Endothelial cell of umbilical vein (primary cell): ENCODE measurements around the gene MAP3K19. TPM values are rescaled to one million over a fixed set of nuclear protein-coding genes. Genes with fewer than 3 reads are reported as not detected.

Source experiments
- BruUV-seq: library from RNA; stranded (reverse); fragments of 400-500 nt; replicated peaks from 2 replicates; lab custom pipeline; 2021; lab: Mats Ljungman, UMichigan
- CTCF ChIA-PET: fragments of 300-600, 350-600 bp; sonication (Branson Sonifier 250); formaldehyde crosslinking; loops from one replicate; lab custom pipeline; 2021; ENCODE audit warnings: antibody characterized with exemption, inconsistent platforms; lab: Charles Lee
- POLR2A ChIA-PET: fragments of 300-600, 350-600 bp; sonication (Branson Sonifier 250); formaldehyde crosslinking; loops from one replicate; lab custom pipeline; 2021; ENCODE audit warnings: antibody characterized with exemption, inconsistent platforms; lab: Charles Lee
- DNase-seq: peaks from one replicate; pipeline ENCODE4 v3.0.0-alpha.2; 2011; ENCODE audit warnings: low read depth, low spot score
- FAIRE-seq: peaks from 2 replicates; lab custom pipeline; 2011; peaks lifted over from hg19 to GRCh38; lab: Jason Lieb, UNC
- H2AFZ ChIP-seq: 2 replicates; pipeline ENCODE4 v1.6.0; 2012; ENCODE audit warnings: low read depth, low read length, control low read depth, inconsistent platforms
- H3K27ac ChIP-seq: 2 replicates; pipeline ENCODE4 v1.5.1; 2011; ENCODE audit warnings: low read depth, mild to moderate bottlenecking, control low read depth, low read length, moderate library complexity; ENCODE audit not compliant: insufficient read depth
- H3K27me3 ChIP-seq, 2 experiments: 2 replicates each; pipeline versions ENCODE4 v1.6.0 to v1.6.1; 2011; ENCODE audit warnings: low read length in 2 of 2, mixed read lengths in 1 of 2; ENCODE audit not compliant: control insufficient read depth in 2 of 2, insufficient read depth in 2 of 2
- H3K36me3 ChIP-seq, 2 experiments: 2 replicates in 1 of 2; 3 replicates in 1 of 2; pipeline ENCODE4 v1.5.1; 2011; ENCODE audit warnings: low read length in 2 of 2, mild to moderate bottlenecking in 1 of 2, moderate library complexity in 1 of 2; ENCODE audit not compliant: control insufficient read depth in 2 of 2, insufficient read depth in 2 of 2; ENCODE audit errors: extremely low read depth in 1 of 2
- H3K4me1 ChIP-seq: 3 replicates; pipeline ENCODE4 v1.5.1; 2011; ENCODE audit warnings: mild to moderate bottlenecking, low read length; ENCODE audit not compliant: control insufficient read depth, insufficient read depth; ENCODE audit errors: extremely low read depth
- H3K4me2 ChIP-seq: 2 replicates; pipeline ENCODE4 v1.6.1; 2011; ENCODE audit warnings: low read length, control low read depth, mixed read lengths; ENCODE audit not compliant: insufficient read depth
- H3K4me3 ChIP-seq, 3 experiments: fragments of 200-600 bp in 1 of 3; sonication (generic), shearing (Covaris generic) in 1 of 3; replicated peaks in 1 of 3; 2 replicates each; pipeline ENCODE4 v1.5.1; 2011 to 2016; ENCODE audit warnings: control low read depth in 3 of 3, low read length in 3 of 3, mild to moderate bottlenecking in 2 of 3, inconsistent platforms in 1 of 3, low read depth in 1 of 3, moderate library complexity in 1 of 3; ENCODE audit not compliant: insufficient read depth in 1 of 3
- H3K79me2 ChIP-seq: 2 replicates; pipeline ENCODE4 v1.6.0; 2012; ENCODE audit warnings: low read length, inconsistent platforms; ENCODE audit not compliant: control insufficient read depth, insufficient read depth
- H3K9ac ChIP-seq: replicated peaks from 2 replicates; pipeline ENCODE3; 2011; ENCODE audit warnings: low read length, control low read depth; ENCODE audit not compliant: insufficient read depth; ENCODE audit errors: extremely low read depth
- H3K9me1 ChIP-seq: replicated peaks from 3 replicates; pipeline ENCODE4 v1.6.0; 2011; ENCODE audit warnings: mild to moderate bottlenecking, low read length; ENCODE audit not compliant: control insufficient read depth, insufficient read depth; ENCODE audit errors: extremely low read depth
- H3K9me3 ChIP-seq: replicated peaks from 2 replicates; pipeline ENCODE4 v1.5.1; 2012; ENCODE audit warnings: low read length, inconsistent platforms; ENCODE audit not compliant: control insufficient read depth, insufficient read depth
- H4K20me1 ChIP-seq: replicated peaks from 2 replicates; pipeline ENCODE3; 2011; ENCODE audit warnings: mild to moderate bottlenecking, low read length; ENCODE audit not compliant: control insufficient read depth, insufficient read depth; ENCODE audit errors: extremely low read depth
- EZH2 ChIP-seq: IDR thresholded peaks from 2 replicates; pipeline ENCODE4 v1.6.1; 2012; ENCODE audit warnings: borderline replicate concordance, low read depth, mild to moderate bottlenecking, moderate library complexity, low read length, inconsistent platforms; ENCODE audit not compliant: severe bottlenecking
- FOS ChIP-seq: IDR thresholded peaks from 2 replicates; pipeline ENCODE4 v1.6.1; 2011; ENCODE audit warnings: mild to moderate bottlenecking, low read length, moderate library complexity, borderline replicate concordance; ENCODE audit not compliant: insufficient read depth
- GATA2 ChIP-seq: IDR thresholded peaks from 2 replicates; pipeline ENCODE4 v1.7.0; 2011; ENCODE audit warnings: low read depth, mild to moderate bottlenecking, moderate library complexity, mixed read lengths, low read length; ENCODE audit not compliant: insufficient read length, insufficient read depth
- JUN ChIP-seq: IDR thresholded peaks from 2 replicates; pipeline ENCODE4 v1.6.1; 2011; ENCODE audit warnings: borderline replicate concordance, low read depth; ENCODE audit not compliant: insufficient read length, insufficient read depth
- MYC ChIP-seq: IDR thresholded peaks from one replicate; pipeline ENCODE4 v1.6.1; 2011; ENCODE audit warnings: mild to moderate bottlenecking, low read depth, low read length
- POLR2A ChIP-seq: IDR thresholded peaks from 2 replicates; pipeline ENCODE4 v1.6.1; 2012; ENCODE audit warnings: low read depth, mild to moderate bottlenecking, control low read depth, low read length
- POLR2AphosphoS5 ChIP-seq: IDR thresholded peaks from 2 replicates; pipeline ENCODE4 v1.6.1; 2012; ENCODE audit warnings: low read depth, mild to moderate bottlenecking, control low read depth, low read length, moderate library complexity; ENCODE audit not compliant: insufficient read depth
- dilution Hi-C: fragments of 300-500 bp; cut with MboI; formaldehyde crosslinking; loops from one replicate; pipeline ENCODE4 v1.15.0; 2019; ENCODE audit warnings: low sequenced_read_pairs; ENCODE audit not compliant: extremely low pct_ligation_motif_present
- intact Hi-C: fragments of 100-400 bp; cut with micrococcal nuclease; formaldehyde crosslinking; loops from one replicate; pipeline ENCODE4 v1.10.0; 2022
- polyA plus RNA-seq, 4 experiments: library from polyadenylated mRNA; depleted of rRNA in 3 of 4; stranded (reverse) in 3 of 4; unstranded in 1 of 4; fragments of >200 nt; gene quantifications; 2 replicates each; pipeline versions ENCODE4 v1.2.1 to v1.2.3, GENCODE V29; 2011 to 2012; ENCODE audit warnings: missing spikeins in 1 of 4
- total RNA-seq: library from RNA; stranded (reverse); gene quantifications from 2 replicates; pipeline ENCODE4 v1.2.3, GENCODE V29; 2021
- TF ChIP-seq, protein P1 (sequence below), 2 donors: IDR thresholded peaks; 1 replicate in 1 of 2; 2 replicates in 1 of 2; pipeline ENCODE4 v1.5.1; 2011; ENCODE audit warnings: low read length in 2 of 2, mild to moderate bottlenecking in 2 of 2, moderate library complexity in 2 of 2, control low read depth in 1 of 2, inconsistent platforms in 1 of 2, low read depth in 1 of 2; ENCODE audit not compliant: insufficient read depth in 1 of 2; ENCODE audit errors: extremely low read depth in 1 of 2
- TF ChIP-seq, protein P2 (sequence below): IDR thresholded peaks from 2 replicates; pipeline ENCODE4 v1.6.1; 2011; ENCODE audit not compliant: insufficient read depth, insufficient read length

The MAP3K19 gene
- total and polyA plus RNA-seq, 2 donors (not counting 3 experiments of a cell fraction or from before 2014, with no cell fraction given): not detected

DNA sequence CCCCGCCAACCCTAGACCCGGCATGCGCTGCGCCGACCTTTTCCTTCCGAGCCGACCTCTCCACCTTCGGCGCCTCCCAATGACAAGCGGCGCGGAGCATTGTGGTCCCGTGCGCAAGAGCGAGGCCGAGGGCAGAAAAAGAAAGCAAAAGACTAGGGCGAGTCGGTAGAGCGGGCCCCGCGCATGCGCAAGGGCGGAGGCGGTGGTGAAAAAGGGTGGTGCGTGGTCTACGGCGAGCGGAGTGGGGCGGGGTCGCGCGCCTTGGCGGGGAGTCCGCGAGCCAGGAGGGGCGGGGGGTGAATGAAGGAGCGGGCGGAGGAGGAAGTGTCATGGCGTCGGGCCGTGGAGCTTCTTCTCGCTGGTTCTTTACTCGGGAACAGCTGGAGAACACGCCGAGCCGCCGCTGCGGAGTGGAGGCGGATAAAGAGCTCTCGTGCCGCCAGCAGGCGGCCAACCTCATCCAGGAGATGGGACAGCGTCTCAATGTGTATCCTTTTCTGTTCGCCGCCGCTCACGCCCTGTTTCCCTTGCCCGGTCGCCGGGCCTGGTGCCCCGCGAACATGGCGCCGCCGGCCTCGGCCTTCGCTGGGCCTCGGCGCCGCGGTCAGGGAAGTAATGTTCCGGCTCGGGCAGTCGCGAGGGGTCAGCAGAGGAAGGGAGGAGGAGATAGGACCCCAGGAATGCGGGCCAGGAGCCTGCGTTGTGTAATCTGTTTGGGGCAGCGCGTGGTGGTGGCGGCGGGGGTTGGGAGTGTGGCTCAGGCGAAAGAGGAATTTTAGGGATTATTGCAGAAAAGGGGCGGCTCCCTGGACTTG, 128.5 kb downstream of the MAP3K19 start, which contains the start of gene CCNT2:
Gene CCNT2 (plus strand): TSS at position 297 of the 815 bp plus-strand sequence. CDS start 33 bp downstream, at position 330.
- DNase-seq (peak; percentile 99), FAIRE-seq (peak; percentile 95)
- CTCF ChIA-PET: interaction anchor here (0.7 to 2.9 kb wide), 6 partner anchors 7 to 468 kb away, joined by 3 to 17 read pairs (median 4); no protein-coding TSS in a partner anchor
- dilution Hi-C loops (no loop called here), intact Hi-C loops (loop anchor here (1.0 to 5.0 kb wide), 5 partner anchors 134 to 822 kb away; partner anchors contain the start of genes RAB3GAP1 and UBXN4)
- Histone ChIP-seq H3K4me3 (peak within 1 kb of the TSS; percentile 93 to 100 (median 100)), H2AFZ (peak within 1 kb of the TSS; percentile 89), H3K4me2 (peak within 1 kb of the TSS; percentile 99), H3K9ac (peak within 1 kb of the TSS; percentile 97), H3K27ac (peak within 1 kb of the TSS; percentile 91), H3K27me3 (no peaks in the 10 kb centered on the region), H4K20me1 (peaks cover 21% of the 10 kb centered on the region), H3K9me1 (no peaks in the 10 kb centered on the region), H3K79me2 (peaks cover 51% of the 10 kb centered on the region), H3K36me3 (peaks cover 0 to 2% of the 10 kb centered on the region in 2 experiments), H3K4me1 (peaks cover 17% of the 10 kb centered on the region), H3K9me3 (no peaks in the 10 kb centered on the region)
- BruUV-seq: TSS peak; percentile 53
- POLR2A ChIA-PET: interaction anchor here (0.7 kb wide), 1 partner anchor 524 kb away, joined by 3 read pairs; no protein-coding TSS in a partner anchor
- TF ChIP-seq POLR2AphosphoS5 (peak; percentile 90), JUN (no peak), FOS (no peak), EZH2 (no peak), MYC (no peak), GATA2 (no peak), POLR2A (peak; percentile 63)
- TF ChIP-seq, protein P1, sequence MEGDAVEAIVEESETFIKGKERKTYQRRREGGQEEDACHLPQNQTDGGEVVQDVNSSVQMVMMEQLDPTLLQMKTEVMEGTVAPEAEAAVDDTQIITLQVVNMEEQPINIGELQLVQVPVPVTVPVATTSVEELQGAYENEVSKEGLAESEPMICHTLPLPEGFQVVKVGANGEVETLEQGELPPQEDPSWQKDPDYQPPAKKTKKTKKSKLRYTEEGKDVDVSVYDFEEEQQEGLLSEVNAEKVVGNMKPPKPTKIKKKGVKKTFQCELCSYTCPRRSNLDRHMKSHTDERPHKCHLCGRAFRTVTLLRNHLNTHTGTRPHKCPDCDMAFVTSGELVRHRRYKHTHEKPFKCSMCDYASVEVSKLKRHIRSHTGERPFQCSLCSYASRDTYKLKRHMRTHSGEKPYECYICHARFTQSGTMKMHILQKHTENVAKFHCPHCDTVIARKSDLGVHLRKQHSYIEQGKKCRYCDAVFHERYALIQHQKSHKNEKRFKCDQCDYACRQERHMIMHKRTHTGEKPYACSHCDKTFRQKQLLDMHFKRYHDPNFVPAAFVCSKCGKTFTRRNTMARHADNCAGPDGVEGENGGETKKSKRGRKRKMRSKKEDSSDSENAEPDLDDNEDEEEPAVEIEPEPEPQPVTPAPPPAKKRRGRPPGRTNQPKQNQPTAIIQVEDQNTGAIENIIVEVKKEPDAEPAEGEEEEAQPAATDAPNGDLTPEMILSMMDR (IDR thresholded peaks at IDR 0.05; ENCODE audit: extremely low read depth in 1 of 2, insufficient read depth in 1 of 2, low read depth in 1 of 2, low read length in 2 of 2): no peak
- TF ChIP-seq, protein P2, sequence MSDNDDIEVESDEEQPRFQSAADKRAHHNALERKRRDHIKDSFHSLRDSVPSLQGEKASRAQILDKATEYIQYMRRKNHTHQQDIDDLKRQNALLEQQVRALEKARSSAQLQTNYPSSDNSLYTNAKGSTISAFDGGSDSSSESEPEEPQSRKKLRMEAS: peak; percentile 57
